ENCODE measurements around the gene ZNF785.

Gene ZNF785

GRCh38 chr16:30561089-30561816 is 24.2 kb downstream of the ZNF785 start:
- H3K4me3 ChIP-seq (ENCODE audit: low read depth, low read length), result no peak overlapping the region
- TF ChIP-seq CTCF (IDR thresholded peaks at IDR 0.05; ENCODE audit: low read depth, low read length), result no peak

GRCh38 chr16:30559690-30560089 is 25.8 kb downstream of the ZNF785 start:
- H3K4me3 ChIP-seq (ENCODE audit: low read depth, low read length), result no peak overlapping the region
- TF ChIP-seq CTCF (IDR thresholded peaks at IDR 0.05; ENCODE audit: low read depth, low read length), result no peak

GRCh38 chr16:30558789-30559377 is 26.6 kb downstream of the ZNF785 start:
- peak overlapping the region; percentile 83 for H3K4me3 ChIP-seq (ENCODE audit: low read depth, low read length)
- TF ChIP-seq CTCF (IDR thresholded peaks at IDR 0.05; ENCODE audit: low read depth, low read length), result no peak

- TF ChIP-seq CTCF (IDR thresholded peaks at IDR 0.05; ENCODE audit: low read depth, low read length), result no peak
- peak within 1 kb of the TSS; percentile 83 for H3K4me3 ChIP-seq (ENCODE audit: low read depth, low read length)
Observed at GRCh38 chr16:30557957-30558788, 27.3 kb downstream of the ZNF785 start, which contains the start of gene ZNF764. Gene ZNF764 (minus strand): TSS chr16:30558374. CDS start chr16:30558182, 192 bp downstream.

GRCh38 chr16:30557707-30557956 is 27.9 kb downstream of the ZNF785 start:
- peak overlapping the region; percentile 83 for H3K4me3 ChIP-seq (ENCODE audit: low read depth, low read length)
- TF ChIP-seq CTCF (IDR thresholded peaks at IDR 0.05; ENCODE audit: low read depth, low read length), result no peak

- no peak for TF ChIP-seq CTCF (IDR thresholded peaks at IDR 0.05; ENCODE audit: low read depth, low read length)
- H3K4me3 ChIP-seq (ENCODE audit: low read depth, low read length), result no peak overlapping the region
Observed at GRCh38 chr16:30556125-30556473, 29.4 kb downstream of the ZNF785 start.

All from WI38 (cell line).